Measurements from ENCODE around the gene DRAP1. TPM values are rescaled to one million over a fixed set of nuclear protein-coding genes. Genes with fewer than 3 reads are reported as not detected.

The DRAP1 gene
- total RNA-seq, 1 experiment from 2014 or later = 122 TPM

GRCh38 chr11:65928667-65929066, 9.4 kb downstream of the DRAP1 start:
- H3K9me3 ChIP-seq (ENCODE audit: low read depth, low read length, poor library complexity, severe bottlenecking) = no peaks in the 10 kb centered on the region
- ChIA-PET CTCF (no interaction called here), POLR2A (ENCODE audit: low non-redundant PET) (no interaction called here)
- no peaks in the 10 kb centered on the region for H3K4me1 ChIP-seq (ENCODE audit: insufficient read depth, low read length, poor library complexity, severe bottlenecking)
- no peak for TF ChIP-seq CTCF (conservative IDR thresholded peaks at IDR 0.05; ENCODE audit: low read depth, low read length)
- TF ChIP-seq EZH2 (IDR thresholded peaks at IDR 0.05; ENCODE audit: borderline replicate concordance, low read depth, low read length, poor library complexity, severe bottlenecking) = no peak
- H3K27me3 ChIP-seq (replicated peaks; ENCODE audit: insufficient read depth, low read depth, low read length, poor library complexity) = no peaks in the 10 kb centered on the region
- H3K4me3 ChIP-seq (ENCODE audit: low read depth, low read length, poor library complexity, severe bottlenecking) = no peak overlapping the region
- H3K36me3 ChIP-seq (ENCODE audit: insufficient read depth, low read length, poor library complexity, severe bottlenecking) = no peaks in the 10 kb centered on the region
- no TSS peak for BruUV-seq (replicated peaks)
- intact Hi-C loops (cut with micrococcal nuclease; ENCODE audit: unreplicated experiment) = no loop called here
- no peak for DNase-seq (ENCODE audit: low spot score)
- H3K27ac ChIP-seq (ENCODE audit: low read depth, low read length, poor library complexity, severe bottlenecking) = no peak overlapping the region

- CTCF ChIA-PET = interaction anchor here (0.6 to 1.2 kb wide), 2 partner anchors 42 to 43 kb away, joined by 3 to 13 read pairs; partner anchors contain the start of genes CCDC85B and FIBP
- no peak for TF ChIP-seq EZH2 (IDR thresholded peaks at IDR 0.05; ENCODE audit: borderline replicate concordance, low read depth, low read length, poor library complexity, severe bottlenecking)
- no peak for TF ChIP-seq CTCF (conservative IDR thresholded peaks at IDR 0.05; ENCODE audit: low read depth, low read length)
- Histone ChIP-seq H3K27me3 (replicated peaks; ENCODE audit: insufficient read depth, low read depth, low read length, poor library complexity) (no peaks in the 10 kb centered on the region), H3K36me3 (ENCODE audit: insufficient read depth, low read length, poor library complexity, severe bottlenecking) (no peaks in the 10 kb centered on the region), H3K4me3 (ENCODE audit: low read depth, low read length, poor library complexity, severe bottlenecking) (no peak overlapping the region), H3K4me1 (ENCODE audit: insufficient read depth, low read length, poor library complexity, severe bottlenecking) (no peaks in the 10 kb centered on the region), H3K9me3 (ENCODE audit: low read depth, low read length, poor library complexity, severe bottlenecking) (no peaks in the 10 kb centered on the region), H3K27ac (ENCODE audit: low read depth, low read length, poor library complexity, severe bottlenecking) (no peak overlapping the region)
- BruUV-seq (replicated peaks) = no TSS peak
- DNase-seq (ENCODE audit: low spot score) = no peak
- POLR2A ChIA-PET (ENCODE audit: low non-redundant PET) = no interaction called here
- intact Hi-C loops (cut with micrococcal nuclease; ENCODE audit: unreplicated experiment) = no loop called here
Measured at GRCh38 chr11:65931773-65932557, 12.7 kb downstream of the DRAP1 start.

- peak; percentile 75 for DNase-seq (ENCODE audit: low spot score)
- Histone ChIP-seq H3K36me3 (ENCODE audit: insufficient read depth, low read length, poor library complexity, severe bottlenecking) (no peaks in the 10 kb centered on the region), H3K9me3 (ENCODE audit: low read depth, low read length, poor library complexity, severe bottlenecking) (no peaks in the 10 kb centered on the region), H3K4me1 (ENCODE audit: insufficient read depth, low read length, poor library complexity, severe bottlenecking) (no peaks in the 10 kb centered on the region), H3K4me3 (ENCODE audit: low read depth, low read length, poor library complexity, severe bottlenecking) (no peak overlapping the region), H3K27me3 (replicated peaks; ENCODE audit: insufficient read depth, low read depth, low read length, poor library complexity) (no peaks in the 10 kb centered on the region), H3K27ac (ENCODE audit: low read depth, low read length, poor library complexity, severe bottlenecking) (no peak overlapping the region)
- CTCF ChIA-PET = interaction anchor here (1.2 kb wide), 1 partner anchor 44 kb away, joined by 13 read pairs; the partner anchor contains the start of gene FIBP
- intact Hi-C loops (cut with micrococcal nuclease; ENCODE audit: unreplicated experiment) = no loop called here
- BruUV-seq (replicated peaks) = no TSS peak
- no peak for TF ChIP-seq EZH2 (IDR thresholded peaks at IDR 0.05; ENCODE audit: borderline replicate concordance, low read depth, low read length, poor library complexity, severe bottlenecking)
- TF ChIP-seq CTCF (conservative IDR thresholded peaks at IDR 0.05; ENCODE audit: low read depth, low read length) = no peak; the same call in 1 of the 2 replicates
- POLR2A ChIA-PET (ENCODE audit: low non-redundant PET) = no interaction called here
Measured at GRCh38 chr11:65932558-65932919, 13.3 kb downstream of the DRAP1 start.
